GM23338 (cell line): ENCODE data around the gene HRAS. TPM values are rescaled to one million over a fixed set of nuclear protein-coding genes. Genes with fewer than 3 reads are reported as not detected.

Experiments used
- ATAC-seq: fragments of 200-7000 bp; cut with Tn5 transposase; 3 replicates; pipeline ENCODE4 v1.9.1; 2020
- DNase-seq: peaks from one replicate; pipeline ENCODE4 v3.0.0-alpha.2; 2015; ENCODE audit warnings: low spot score
- H2AFZ ChIP-seq: fragments of 200-600 bp; sonication (generic); 2 replicates; pipeline ENCODE4 v1.8.0; 2016; ENCODE audit warnings: antibody characterized with exemption, mild to moderate bottlenecking, moderate library complexity
- H3F3A ChIP-seq: fragments of 200-600 bp; sonication (generic); replicated peaks from 2 replicates; pipeline ENCODE4 v1.8.0; 2017; ENCODE audit warnings: antibody characterized with exemption, mixed run types, low read depth
- H3K27ac ChIP-seq: fragments of 200-600 bp; sonication (generic); 2 replicates; pipeline ENCODE4 v1.6.1; 2016; ENCODE audit warnings: low read depth
- H3K27me3 ChIP-seq: fragments of 200-600 bp; sonication (generic); 2 replicates; pipeline ENCODE4 v1.8.0; 2016; ENCODE audit warnings: mild to moderate bottlenecking, mixed run types, moderate library complexity; ENCODE audit not compliant: insufficient read depth
- H3K36me3 ChIP-seq: fragments of 200-600 bp; sonication (generic); 2 replicates; pipeline ENCODE4 v1.8.0; 2016; ENCODE audit warnings: mild to moderate bottlenecking; ENCODE audit not compliant: insufficient read depth
- H3K4me1 ChIP-seq: fragments of 200-600 bp; sonication (generic); 2 replicates; pipeline ENCODE4 v1.8.0; 2016; ENCODE audit warnings: mild to moderate bottlenecking, moderate library complexity; ENCODE audit not compliant: insufficient read depth
- H3K4me2 ChIP-seq: fragments of 200-600 bp; sonication (generic); 2 replicates; pipeline ENCODE4 v1.7.1; 2017; ENCODE audit warnings: mixed run types
- H3K4me3 ChIP-seq: fragments of 200-600 bp; sonication (generic); 2 replicates; pipeline ENCODE4 v1.6.1; 2016; ENCODE audit warnings: mixed run types
- H3K79me2 ChIP-seq: fragments of 200-600 bp; sonication (generic); replicated peaks from 2 replicates; pipeline ENCODE4 v1.8.0; 2017; ENCODE audit warnings: mild to moderate bottlenecking; ENCODE audit not compliant: insufficient read depth
- H3K9me2 ChIP-seq: fragments of 200-600 bp; sonication (generic); 2 replicates; pipeline ENCODE4 v1.8.0; 2017; ENCODE audit not compliant: insufficient read depth
- H4K20me1 ChIP-seq: fragments of 200-600 bp; sonication (generic); replicated peaks from 2 replicates; pipeline ENCODE4 v1.8.0; 2017; ENCODE audit warnings: mild to moderate bottlenecking; ENCODE audit not compliant: insufficient read depth
- H3K27ac Mint-ChIP-seq: 2 replicates; pipeline ENCODE4 v1.8.0; 2020; ENCODE audit warnings: inconsistent platforms, mild to moderate bottlenecking, moderate library complexity, mixed read lengths
- H3K27me3 Mint-ChIP-seq: 3 replicates; pipeline ENCODE4 v1.8.0; 2022; ENCODE audit warnings: low read depth, mild to moderate bottlenecking, moderate library complexity, mixed read lengths, inconsistent platforms; ENCODE audit not compliant: insufficient read depth, poor library complexity
- H3K36me3 Mint-ChIP-seq: 3 replicates; pipeline ENCODE4 v1.8.0; 2021; ENCODE audit warnings: low read depth, mild to moderate bottlenecking, inconsistent platforms, moderate library complexity, mixed read lengths
- H3K4me1 Mint-ChIP-seq: 3 replicates; pipeline ENCODE4 v1.8.0; 2020; ENCODE audit warnings: mild to moderate bottlenecking, inconsistent platforms, mixed read lengths
- H3K4me3 Mint-ChIP-seq: 3 replicates; pipeline ENCODE4 v1.8.0; 2021; ENCODE audit warnings: moderate library complexity, mild to moderate bottlenecking, inconsistent platforms, mixed read lengths
- H3K9me3 Mint-ChIP-seq: 3 replicates; pipeline ENCODE4 v1.8.0; 2020; ENCODE audit warnings: moderate library complexity, mild to moderate bottlenecking, inconsistent platforms, mixed read lengths
- CREB1 ChIP-seq: fragments of 250-450 bp; sonication (Bioruptor Pico); IDR thresholded peaks from 2 replicates; pipeline ENCODE4 v1.5.0; 2020; ENCODE audit warnings: low read depth, mild to moderate bottlenecking, moderate library complexity
- CTCF ChIP-seq, 2 experiments: fragments of 200-600 bp in 1 of 2; sonication (generic) in 1 of 2; conservative IDR thresholded peaks; 2 replicates each; pipeline versions ENCODE4 v1.5.1 to v1.6.1; 2016 to 2017; ENCODE audit warnings: antibody characterized with exemption in 2 of 2, low read depth in 2 of 2, mild to moderate bottlenecking in 2 of 2, moderate library complexity in 1 of 2
- ETS1 ChIP-seq: IDR thresholded peaks from 2 replicates; pipeline ENCODE4 v1.6.1; 2016; ENCODE audit warnings: antibody characterized with exemption
- EZH2 ChIP-seq: fragments of 200-600 bp; sonication (generic); IDR thresholded peaks from one replicate; pipeline ENCODE4 v1.8.0; 2017; ENCODE audit warnings: antibody characterized with exemption, mild to moderate bottlenecking, low read depth; ENCODE audit not compliant: unreplicated experiment
- EZH2phosphoT487 ChIP-seq: fragments of 200-600 bp; sonication (generic); IDR thresholded peaks from one replicate; pipeline ENCODE4 v1.8.1; 2018; ENCODE audit warnings: antibody characterized with exemption; ENCODE audit not compliant: unreplicated experiment
- JUNB ChIP-seq: IDR thresholded peaks from one replicate; pipeline ENCODE4 v1.6.1; 2016; ENCODE audit warnings: antibody characterized with exemption; ENCODE audit not compliant: unreplicated experiment
- NANOG ChIP-seq: IDR thresholded peaks from 2 replicates; pipeline ENCODE4 v1.6.1; 2016; ENCODE audit warnings: antibody characterized with exemption, borderline replicate concordance
- POLR2AphosphoS5 ChIP-seq: IDR thresholded peaks from 2 replicates; pipeline ENCODE4 v1.6.1; 2016; ENCODE audit warnings: antibody characterized with exemption, low read depth
- REST ChIP-seq: IDR thresholded peaks from one replicate; pipeline ENCODE4 v1.6.1; 2018; ENCODE audit warnings: antibody characterized with exemption; ENCODE audit not compliant: unreplicated experiment
- STAT1 ChIP-seq: IDR thresholded peaks from one replicate; pipeline ENCODE4 v1.6.1; 2016; ENCODE audit warnings: antibody characterized with exemption; ENCODE audit not compliant: unreplicated experiment
- ZNF114 ChIP-seq: fragments of 250-450 bp; sonication (Bioruptor Pico); IDR thresholded peaks from 2 replicates; pipeline ENCODE4 v1.5.0; 2020; ENCODE audit warnings: mild to moderate bottlenecking, moderate library complexity
- ZNF331 ChIP-seq: fragments of 250-450 bp; sonication (Bioruptor Pico); IDR thresholded peaks from 2 replicates; pipeline ENCODE4 v1.5.0; 2020; ENCODE audit warnings: low read depth, mild to moderate bottlenecking, moderate library complexity
- polyA plus RNA-seq: library from polyadenylated mRNA; unstranded; fragments of >200 nt; fragmentation: Nextera tagmentation; extraction: Ambion mirVana; gene quantifications from 2 replicates; pipeline ENCODE4 v1.2.1, GENCODE V29; 2016
- total RNA-seq: library from RNA; depleted of rRNA; stranded (reverse); fragments of >200 nt; shearing (Covaris generic); gene quantifications from 2 replicates; pipeline ENCODE4 v1.2.3, GENCODE V29; 2014

Gene HRAS
- total and polyA plus RNA-seq, 2 experiments from 2014 or later: 37.9 to 48.7 TPM

- H3K79me2 ChIP-seq: peaks cover 20% of the 10 kb centered on the region
- no peaks in the 10 kb centered on the region for H3K9me3 Mint-ChIP-seq
- no peaks in the 10 kb centered on the region for H3K4me1 Mint-ChIP-seq
- H2AFZ ChIP-seq: no peak overlapping the region
- H3K27ac ChIP-seq: no peak overlapping the region
- H3K36me3 Mint-ChIP-seq: peaks cover 16% of the 10 kb centered on the region
- H3K9me2 ChIP-seq: no peaks in the 10 kb centered on the region
- DNase-seq (no peak), ATAC-seq (no peak)
- TF ChIP-seq POLR2AphosphoS5: no peak
- TF ChIP-seq STAT1: no peak
- H4K20me1 ChIP-seq: peaks cover 2% of the 10 kb centered on the region; the same call in 1 of the 2 replicates
- H3K4me1 ChIP-seq: no peaks in the 10 kb centered on the region
- no peak overlapping the region for H3K4me2 ChIP-seq
- no peak overlapping the region for H3K27ac Mint-ChIP-seq
- peaks cover 4% of the 10 kb centered on the region for H3K27me3 Mint-ChIP-seq
- H3K27me3 ChIP-seq: no peaks in the 10 kb centered on the region
- no peaks in the 10 kb centered on the region for H3K36me3 ChIP-seq
- no peaks in the 10 kb centered on the region; the same call in 1 of the 2 replicates for H3F3A ChIP-seq
- H3K4me3 Mint-ChIP-seq: no peak overlapping the region
- H3K4me3 ChIP-seq: no peak overlapping the region
These were observed 49.2 kb downstream of the HRAS start for GRCh38 chr11:486189-486588.

GRCh38 chr11:484616-485015 is 50.8 kb downstream of the HRAS start:
- H3K4me1 ChIP-seq: no peaks in the 10 kb centered on the region
- peaks cover 2% of the 10 kb centered on the region; the same call in 1 of the 2 replicates for H4K20me1 ChIP-seq
- H3K4me3 Mint-ChIP-seq: no peak overlapping the region
- no peak overlapping the region for H3K27ac ChIP-seq
- no peaks in the 10 kb centered on the region for H3K9me3 Mint-ChIP-seq
- peaks cover 20% of the 10 kb centered on the region for H3K36me3 Mint-ChIP-seq
- H3K27me3 ChIP-seq: no peaks in the 10 kb centered on the region
- no peak overlapping the region for H3K4me3 ChIP-seq
- no peak overlapping the region for H3K27ac Mint-ChIP-seq
- H2AFZ ChIP-seq: no peak overlapping the region
- H3K4me2 ChIP-seq: no peak overlapping the region
- H3K9me2 ChIP-seq: no peaks in the 10 kb centered on the region
- H3F3A ChIP-seq: no peaks in the 10 kb centered on the region; the same call in 1 of the 2 replicates
- H3K27me3 Mint-ChIP-seq: peaks cover 4% of the 10 kb centered on the region
- no peak for DNase-seq
- H3K79me2 ChIP-seq: peaks cover 20% of the 10 kb centered on the region
- no peaks in the 10 kb centered on the region for H3K4me1 Mint-ChIP-seq
- no peak for ATAC-seq
- no peaks in the 10 kb centered on the region for H3K36me3 ChIP-seq
- TF ChIP-seq CTCF (conservative IDR thresholded peaks at IDR 0.05; ENCODE audit: low read depth in 2 of 2): no peak
- TF ChIP-seq JUNB: no peak
- no peak for TF ChIP-seq EZH2
- TF ChIP-seq ETS1: no peak
- TF ChIP-seq POLR2AphosphoS5: no peak
- no peak for TF ChIP-seq CREB1 (CRISPR knock-in tag)
- TF ChIP-seq NANOG: no peak
- TF ChIP-seq STAT1: no peak
- no peak for TF ChIP-seq EZH2phosphoT487
- TF ChIP-seq ZNF114 (CRISPR knock-in tag): no peak
- no peak for TF ChIP-seq REST
- no peak for TF ChIP-seq ZNF331 (CRISPR knock-in tag)
